HepG2 (cell line): ENCODE measurements around the gene CDX1. TPM values are rescaled to one million over a fixed set of nuclear protein-coding genes. Genes with fewer than 3 reads are reported as not detected.

ENCODE experiments used
- ATAC-seq: fragments of 200-7000 bp; cut with Tn5 transposase; 3 replicates; pipeline ENCODE4 v1.9.1; 2020; ENCODE audit warnings: mild to moderate bottlenecking, moderate library complexity
- BruUV-seq: library from RNA; stranded (reverse); fragments of 400-500 nt; replicated peaks from 2 replicates; lab custom pipeline; 2021; lab: Mats Ljungman, UMichigan
- CTCF ChIA-PET: fragments of 300-600 bp; formaldehyde crosslinking; extraction: SDS; loops from one replicate; lab custom pipeline; 2021; ENCODE audit warnings: low total read pairs, inconsistent platforms, low intra/inter-chr PET ratio; lab: Yijun Ruan, JAX
- POLR2A ChIA-PET: fragments of 350-600 bp; sonication (Branson Sonifier 250); formaldehyde crosslinking; loops from one replicate; lab custom pipeline; 2020; ENCODE audit warnings: antibody characterized with exemption, inconsistent platforms; lab: Yijun Ruan, JAX
- DNase-seq: peaks from one replicate; pipeline ENCODE4 v3.0.0-alpha.2; 2015; ENCODE audit warnings: low spot score
- FAIRE-seq: peaks from 3 replicates; lab custom pipeline; 2011; peaks lifted over from hg19 to GRCh38; lab: Jason Lieb, UNC
- H2AFZ ChIP-seq: one replicate; pipeline ENCODE4 v1.6.1; 2011; ENCODE audit warnings: low read length, inconsistent platforms
- H3K27ac ChIP-seq: fragments of 300-600 bp; 3 replicates; pipeline ENCODE4 v1.8.0; 2011; ENCODE audit warnings: mixed run types, mild to moderate bottlenecking, mixed read lengths, low read length, inconsistent platforms; ENCODE audit not compliant: insufficient read depth; ENCODE audit errors: extremely low read length
- H3K27me3 ChIP-seq, 2 experiments: fragments of 200-600 bp in 1 of 2; 2 replicates in 1 of 2; 3 replicates in 1 of 2; pipeline versions ENCODE4 v1.6.0 to v1.8.0; 2011; ENCODE audit warnings: low read length in 2 of 2, mild to moderate bottlenecking in 2 of 2, moderate library complexity in 2 of 2, inconsistent platforms in 1 of 2; ENCODE audit not compliant: insufficient read depth in 2 of 2, control insufficient read depth in 1 of 2
- H3K36me3 ChIP-seq, 2 experiments: fragments of 200-600 bp in 1 of 2; replicated peaks in 1 of 2; 2 replicates in 1 of 2; 3 replicates in 1 of 2; pipeline versions ENCODE4 v1.5.1 to v1.8.0; 2011; ENCODE audit warnings: low read length in 2 of 2, inconsistent platforms in 1 of 2; ENCODE audit not compliant: insufficient read depth in 2 of 2, control insufficient read depth in 1 of 2
- H3K4me1 ChIP-seq: 2 replicates; pipeline ENCODE4 v1.5.1; 2012; ENCODE audit warnings: low read length, inconsistent platforms; ENCODE audit not compliant: insufficient read depth
- H3K4me2 ChIP-seq: 2 replicates; pipeline ENCODE4 v1.6.0; 2011; ENCODE audit warnings: low read depth, low read length, inconsistent platforms
- H3K4me3 ChIP-seq, 3 experiments: fragments of 200-600 bp in 1 of 3; sonication (generic), shearing (Covaris generic) in 1 of 3; replicated peaks in 1 of 3; 2 replicates each; pipeline ENCODE4 v1.5.1; 2011 to 2016; ENCODE audit warnings: low read length in 3 of 3, inconsistent platforms in 2 of 3, low read depth in 2 of 3, mild to moderate bottlenecking in 2 of 3, control low read depth in 1 of 3, mixed read lengths in 1 of 3; ENCODE audit not compliant: insufficient read depth in 1 of 3
- H3K79me2 ChIP-seq: one replicate; pipeline ENCODE4 v1.6.1; 2011; ENCODE audit warnings: low read length, inconsistent platforms; ENCODE audit not compliant: insufficient read depth
- H3K9ac ChIP-seq: 2 replicates; pipeline ENCODE4 v1.6.0; 2011; ENCODE audit warnings: mild to moderate bottlenecking, low read depth, low read length, inconsistent platforms; ENCODE audit not compliant: insufficient read depth
- H3K9me3 ChIP-seq: 2 replicates; pipeline ENCODE4 v1.5.1; 2012; ENCODE audit warnings: mild to moderate bottlenecking, low read length
- H4K20me1 ChIP-seq: 2 replicates; pipeline ENCODE4 v1.6.0; 2011; ENCODE audit warnings: inconsistent platforms, mild to moderate bottlenecking, low read length, moderate library complexity; ENCODE audit not compliant: insufficient read depth
- ATM ChIP-seq: fragments of 450-650 bp; IDR thresholded peaks from 2 replicates; pipeline ENCODE4 v1.7.1; 2017; ENCODE audit warnings: mild to moderate bottlenecking, borderline replicate concordance
- ATRX ChIP-seq: sonication (generic); formaldehyde crosslinking; IDR thresholded peaks from 2 replicates; pipeline ENCODE4 v1.4.0; 2020; ENCODE audit warnings: missing genetic modification reagents, borderline replicate concordance
- CBFB ChIP-seq: sonication (generic); formaldehyde crosslinking; IDR thresholded peaks from 2 replicates; pipeline ENCODE4 v1.4.0; 2020; ENCODE audit warnings: missing genetic modification reagents
- ELF4 ChIP-seq: sonication (generic); formaldehyde crosslinking; IDR thresholded peaks from 2 replicates; pipeline ENCODE4 v1.5.0; 2020; ENCODE audit warnings: missing genetic modification reagents, mild to moderate bottlenecking, moderate library complexity, borderline replicate concordance
- KLF15 ChIP-seq: sonication (generic); formaldehyde crosslinking; IDR thresholded peaks from 2 replicates; pipeline ENCODE4 v1.8.1; 2023; ENCODE audit warnings: borderline replicate concordance, mild to moderate bottlenecking, inconsistent platforms, missing genetic modification reagents, mixed read lengths
- MAFG ChIP-seq: sonication (generic); formaldehyde crosslinking; IDR thresholded peaks from 2 replicates; pipeline ENCODE4 v1.5.1; 2020; ENCODE audit warnings: mild to moderate bottlenecking, missing genetic modification reagents
- MTA1 ChIP-seq: sonication (generic); formaldehyde crosslinking; IDR thresholded peaks from 2 replicates; pipeline ENCODE4 v1.4.0; 2020; ENCODE audit warnings: missing genetic modification reagents, mild to moderate bottlenecking, borderline replicate concordance
- NR2F1 ChIP-seq, 2 experiments: fragments of 450-650 bp in 1 of 2; formaldehyde crosslinking in 1 of 2; IDR thresholded peaks; 2 replicates each; pipeline versions ENCODE4 v1.5.0 to v1.6.1; 2016 to 2020; ENCODE audit warnings: mild to moderate bottlenecking in 1 of 2, missing compliant biosample characterization in 1 of 2, missing genetic modification reagents in 1 of 2, moderate library complexity in 1 of 2
- NR2F6 ChIP-seq, 2 experiments: IDR thresholded peaks; 2 replicates each; pipeline ENCODE4 v1.6.1; 2016; ENCODE audit warnings: antibody characterized with exemption in 1 of 2, mild to moderate bottlenecking in 1 of 2
- SP140L ChIP-seq: sonication (generic); formaldehyde crosslinking; IDR thresholded peaks from 2 replicates; pipeline ENCODE4 v1.4.0; 2020; ENCODE audit warnings: missing genetic modification reagents, borderline replicate concordance
- ZNF17 ChIP-seq: sonication (generic); formaldehyde crosslinking; IDR thresholded peaks from 2 replicates; pipeline ENCODE4 v1.5.0; 2020; ENCODE audit warnings: mild to moderate bottlenecking, missing genetic modification reagents
- ZNF180 ChIP-seq: sonication (generic); formaldehyde crosslinking; IDR thresholded peaks from 2 replicates; pipeline ENCODE4 v1.4.0; 2020; ENCODE audit warnings: low read depth, missing genetic modification reagents, borderline replicate concordance
- ZNF460 ChIP-seq: sonication (generic); formaldehyde crosslinking; IDR thresholded peaks from 2 replicates; pipeline ENCODE4 v1.5.1; 2020; ENCODE audit warnings: missing genetic modification reagents, mild to moderate bottlenecking, borderline replicate concordance
- ZNF468 ChIP-seq: sonication (generic); formaldehyde crosslinking; IDR thresholded peaks from 2 replicates; pipeline ENCODE4 v1.8.0; 2022; ENCODE audit warnings: mild to moderate bottlenecking, moderate library complexity, missing genetic modification reagents
- ZNF563 ChIP-seq: sonication (generic); formaldehyde crosslinking; IDR thresholded peaks from 2 replicates; pipeline ENCODE4 v1.8.0; 2022; ENCODE audit warnings: mild to moderate bottlenecking, moderate library complexity, missing genetic modification reagents
- ZNF589 ChIP-seq: sonication (generic); formaldehyde crosslinking; conservative IDR thresholded peaks from 2 replicates; pipeline ENCODE4 v1.8.0; 2022; ENCODE audit warnings: mild to moderate bottlenecking, moderate library complexity, missing genetic modification reagents
- WGBS: methylation state at CpG from one replicate; pipeline ENCODE4 v1.1.6; 2017; ENCODE audit warnings: low lambda C conversion rate; 5-methylcytosine and 5-hydroxymethylcytosine counted together
- in situ Hi-C: cut with HindIII; loops from 2 replicates; pipeline ENCODE4 v1.10.0; 2017; ENCODE audit warnings: low pct_unique_long_range_greater_than_20kb; ENCODE audit not compliant: extremely low pct_ligation_motif_present
- intact Hi-C: fragments of 100-400 bp; cut with micrococcal nuclease; formaldehyde crosslinking; loops from one replicate; pipeline ENCODE4 v1.10.0; 2022; ENCODE audit not compliant: unreplicated experiment
- polyA plus RNA-seq, 8 experiments: library from polyadenylated mRNA; depleted of rRNA in 3 of 8; stranded (reverse) in 7 of 8; unstranded in 1 of 8; fragments of >200 nt; fragmentation: Illumina TruSeq in 4 of 8; extraction: Trizol in 4 of 8; gene quantifications; 2 replicates each; pipeline versions ENCODE4 v1.2.1 to v1.2.3, GENCODE V29; 2011 to 2016; ENCODE audit warnings: low read depth in 4 of 8, missing spikeins in 1 of 8, mixed read lengths in 1 of 8; ENCODE audit not compliant: insufficient read depth in 1 of 8
- total RNA-seq, 5 experiments: library from RNA; depleted of rRNA; stranded (reverse); fragments of >200 nt; fragmentation: Illumina TruSeq; extraction: Trizol; gene quantifications; 2 replicates each; pipeline ENCODE4 v1.2.3, GENCODE V29; 2016; ENCODE audit warnings: low read depth in 1 of 5
- TF ChIP-seq, protein P1 (sequence below), 2 experiments: sonication (generic) in 1 of 2; formaldehyde crosslinking in 1 of 2; IDR thresholded peaks; 2 replicates each; pipeline versions ENCODE4 v1.5.1 to v1.6.1; 2011 to 2020; ENCODE audit warnings: borderline replicate concordance in 1 of 2, low read depth in 1 of 2, low read length in 1 of 2, mild to moderate bottlenecking in 1 of 2, missing genetic modification reagents in 1 of 2, moderate library complexity in 1 of 2
- TF ChIP-seq, protein P2 (sequence below): sonication (generic); formaldehyde crosslinking; IDR thresholded peaks from 2 replicates; pipeline ENCODE4 v1.4.0; 2020; ENCODE audit warnings: missing genetic modification reagents
- TF ChIP-seq, protein P3 (sequence below): sonication (generic); formaldehyde crosslinking; IDR thresholded peaks from 2 replicates; pipeline ENCODE4 v1.4.0; 2020; ENCODE audit warnings: mild to moderate bottlenecking, missing genetic modification reagents
- TF ChIP-seq, protein P4 (sequence below): sonication (generic); formaldehyde crosslinking; IDR thresholded peaks from 2 replicates; pipeline ENCODE4 v1.4.0; 2020; ENCODE audit warnings: mild to moderate bottlenecking, missing genetic modification reagents

CDX1 gene
- total and polyA plus RNA-seq, 2 of the 13 experiments (the other 11 are each of a cell fraction or from before 2014, with no cell fraction given): not detected

DNA sequence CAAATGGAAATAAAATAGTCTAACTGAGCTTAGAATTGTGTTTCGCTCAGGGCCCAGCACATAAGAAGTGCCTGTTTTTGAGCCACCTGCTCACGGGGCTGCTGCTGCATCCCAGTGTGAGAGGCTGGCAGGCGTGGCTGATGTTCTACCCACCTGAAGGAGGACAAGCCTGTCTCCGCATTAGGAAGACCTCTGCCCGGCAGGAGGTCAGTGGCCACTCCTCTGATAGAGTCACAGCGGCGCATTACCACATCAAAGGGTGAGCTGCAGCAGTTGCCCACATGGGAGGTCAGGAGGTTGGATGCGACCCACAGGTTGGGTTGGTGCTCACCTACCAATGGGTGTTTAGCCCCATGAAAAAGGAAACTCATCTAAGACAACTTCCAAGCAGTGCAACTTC, 19.6 kb downstream of the CDX1 start:
- POLR2A ChIA-PET: no interaction called here
- CTCF ChIA-PET: interaction anchor here (1.2 kb wide), 1 partner anchor 56 kb away, joined by 4 read pairs; no protein-coding TSS in a partner anchor
- FAIRE-seq: no peak
- TF ChIP-seq, protein P1, sequence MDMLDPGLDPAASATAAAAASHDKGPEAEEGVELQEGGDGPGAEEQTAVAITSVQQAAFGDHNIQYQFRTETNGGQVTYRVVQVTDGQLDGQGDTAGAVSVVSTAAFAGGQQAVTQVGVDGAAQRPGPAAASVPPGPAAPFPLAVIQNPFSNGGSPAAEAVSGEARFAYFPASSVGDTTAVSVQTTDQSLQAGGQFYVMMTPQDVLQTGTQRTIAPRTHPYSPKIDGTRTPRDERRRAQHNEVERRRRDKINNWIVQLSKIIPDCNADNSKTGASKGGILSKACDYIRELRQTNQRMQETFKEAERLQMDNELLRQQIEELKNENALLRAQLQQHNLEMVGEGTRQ (IDR thresholded peaks at IDR 0.05; ENCODE audit: low read depth, low read length): no peak
- TF ChIP-seq, protein P1 (CRISPR knock-in tag; IDR thresholded peaks at IDR 0.05; ENCODE audit: borderline replicate concordance): no peak
- TF ChIP-seq ZNF17 (CRISPR knock-in tag): no peak
- no peak for TF ChIP-seq ELF4
- TF ChIP-seq ZNF589 (CRISPR knock-in tag): no peak
- TF ChIP-seq, protein P2, sequence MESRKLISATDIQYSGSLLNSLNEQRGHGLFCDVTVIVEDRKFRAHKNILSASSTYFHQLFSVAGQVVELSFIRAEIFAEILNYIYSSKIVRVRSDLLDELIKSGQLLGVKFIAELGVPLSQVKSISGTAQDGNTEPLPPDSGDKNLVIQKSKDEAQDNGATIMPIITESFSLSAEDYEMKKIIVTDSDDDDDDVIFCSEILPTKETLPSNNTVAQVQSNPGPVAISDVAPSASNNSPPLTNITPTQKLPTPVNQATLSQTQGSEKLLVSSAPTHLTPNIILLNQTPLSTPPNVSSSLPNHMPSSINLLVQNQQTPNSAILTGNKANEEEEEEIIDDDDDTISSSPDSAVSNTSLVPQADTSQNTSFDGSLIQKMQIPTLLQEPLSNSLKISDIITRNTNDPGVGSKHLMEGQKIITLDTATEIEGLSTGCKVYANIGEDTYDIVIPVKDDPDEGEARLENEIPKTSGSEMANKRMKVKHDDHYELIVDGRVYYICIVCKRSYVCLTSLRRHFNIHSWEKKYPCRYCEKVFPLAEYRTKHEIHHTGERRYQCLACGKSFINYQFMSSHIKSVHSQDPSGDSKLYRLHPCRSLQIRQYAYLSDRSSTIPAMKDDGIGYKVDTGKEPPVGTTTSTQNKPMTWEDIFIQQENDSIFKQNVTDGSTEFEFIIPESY (CRISPR knock-in tag): no peak
- TF ChIP-seq KLF15: no peak
- TF ChIP-seq ZNF468 (CRISPR knock-in tag): no peak
- TF ChIP-seq, protein P3, sequence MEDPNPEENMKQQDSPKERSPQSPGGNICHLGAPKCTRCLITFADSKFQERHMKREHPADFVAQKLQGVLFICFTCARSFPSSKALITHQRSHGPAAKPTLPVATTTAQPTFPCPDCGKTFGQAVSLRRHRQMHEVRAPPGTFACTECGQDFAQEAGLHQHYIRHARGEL (CRISPR knock-in tag): no peak
- TF ChIP-seq MTA1: no peak
- TF ChIP-seq ATRX (CRISPR knock-in tag): no peak
- TF ChIP-seq SP140L (CRISPR knock-in tag): no peak
- peak in 1 of 2 experiments; percentile 45; a peak in 1 of 4 replicates for TF ChIP-seq NR2F1 (CRISPR knock-in tag; IDR thresholded peaks at IDR 0.05)
- TF ChIP-seq, protein P4, sequence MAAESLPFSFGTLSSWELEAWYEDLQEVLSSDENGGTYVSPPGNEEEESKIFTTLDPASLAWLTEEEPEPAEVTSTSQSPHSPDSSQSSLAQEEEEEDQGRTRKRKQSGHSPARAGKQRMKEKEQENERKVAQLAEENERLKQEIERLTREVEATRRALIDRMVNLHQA (CRISPR knock-in tag): no peak
- no peak for TF ChIP-seq ZNF180
- TF ChIP-seq CBFB (CRISPR knock-in tag): peak; percentile 79
- no peak for TF ChIP-seq ZNF563
- TF ChIP-seq ZNF460 (CRISPR knock-in tag): no peak
- TF ChIP-seq NR2F6 (IDR thresholded peaks at IDR 0.05): peak; percentile 53
- TF ChIP-seq NR2F6 (CRISPR knock-in tag; IDR thresholded peaks at IDR 0.05): peak; percentile 65
- no peak for TF ChIP-seq MAFG
- TF ChIP-seq ATM: no peak

More for the DNA sequence above, 19.6 kb downstream of the CDX1 start:
- Histone ChIP-seq H3K79me2 (no peaks in the 10 kb centered on the region), H3K4me1 (peaks cover 30% of the 10 kb centered on the region), H3K9ac (no peak overlapping the region), H3K4me2 (peak overlapping the region; percentile 52), H3K27me3 (peaks cover 4 to 11% of the 10 kb centered on the region in 2 experiments; a peak in 3 of 5 replicates), H3K4me3 (no peak overlapping the region; a peak in 1 of 6 replicates), H2AFZ (no peak overlapping the region), H4K20me1 (no peaks in the 10 kb centered on the region), H3K27ac (no peak overlapping the region), H3K9me3 (no peaks in the 10 kb centered on the region), H3K36me3 (no peaks in the 10 kb centered on the region)
- ATAC-seq (peak; percentile 68), DNase-seq (peak; percentile 29)
- 17% methylated on average over 5 of the region's 8 CpGs for WGBS
- intact Hi-C loops: no loop called here
- in situ Hi-C loops: no loop called here
- BruUV-seq: no TSS peak
